HepG2 (cell line): ENCODE results near the gene GRM4. TPM values are rescaled to one million over a fixed set of nuclear protein-coding genes. Genes with fewer than 3 reads are reported as not detected.

Experiments used
- ATAC-seq: fragments of 200-7000 bp; cut with Tn5 transposase; 3 replicates; pipeline ENCODE4 v1.9.1; 2020; ENCODE audit warnings: mild to moderate bottlenecking, moderate library complexity
- BruUV-seq: library from RNA; stranded (reverse); fragments of 400-500 nt; replicated peaks from 2 replicates; lab custom pipeline; 2021; lab: Mats Ljungman, UMichigan
- CTCF ChIA-PET: fragments of 300-600 bp; formaldehyde crosslinking; extraction: SDS; loops from one replicate; lab custom pipeline; 2021; ENCODE audit warnings: low total read pairs, inconsistent platforms, low intra/inter-chr PET ratio; lab: Yijun Ruan, JAX
- POLR2A ChIA-PET: fragments of 350-600 bp; sonication (Branson Sonifier 250); formaldehyde crosslinking; loops from one replicate; lab custom pipeline; 2020; ENCODE audit warnings: antibody characterized with exemption, inconsistent platforms; lab: Yijun Ruan, JAX
- DNase-seq: peaks from one replicate; pipeline ENCODE4 v3.0.0-alpha.2; 2015; ENCODE audit warnings: low spot score
- FAIRE-seq: peaks from 3 replicates; lab custom pipeline; 2011; peaks lifted over from hg19 to GRCh38; lab: Jason Lieb, UNC
- H2AFZ ChIP-seq: one replicate; pipeline ENCODE4 v1.6.1; 2011; ENCODE audit warnings: low read length, inconsistent platforms
- H3K27ac ChIP-seq: fragments of 300-600 bp; 3 replicates; pipeline ENCODE4 v1.8.0; 2011; ENCODE audit warnings: mixed run types, mild to moderate bottlenecking, mixed read lengths, low read length, inconsistent platforms; ENCODE audit not compliant: insufficient read depth; ENCODE audit errors: extremely low read length
- H3K27me3 ChIP-seq, 2 experiments: fragments of 200-600 bp in 1 of 2; 2 replicates in 1 of 2; 3 replicates in 1 of 2; pipeline versions ENCODE4 v1.6.0 to v1.8.0; 2011; ENCODE audit warnings: low read length in 2 of 2, mild to moderate bottlenecking in 2 of 2, moderate library complexity in 2 of 2, inconsistent platforms in 1 of 2; ENCODE audit not compliant: insufficient read depth in 2 of 2, control insufficient read depth in 1 of 2
- H3K36me3 ChIP-seq, 2 experiments: fragments of 200-600 bp in 1 of 2; replicated peaks in 1 of 2; 2 replicates in 1 of 2; 3 replicates in 1 of 2; pipeline versions ENCODE4 v1.5.1 to v1.8.0; 2011; ENCODE audit warnings: low read length in 2 of 2, inconsistent platforms in 1 of 2; ENCODE audit not compliant: insufficient read depth in 2 of 2, control insufficient read depth in 1 of 2
- H3K4me1 ChIP-seq: 2 replicates; pipeline ENCODE4 v1.5.1; 2012; ENCODE audit warnings: low read length, inconsistent platforms; ENCODE audit not compliant: insufficient read depth
- H3K4me2 ChIP-seq: 2 replicates; pipeline ENCODE4 v1.6.0; 2011; ENCODE audit warnings: low read depth, low read length, inconsistent platforms
- H3K4me3 ChIP-seq, 3 experiments: fragments of 200-600 bp in 1 of 3; sonication (generic), shearing (Covaris generic) in 1 of 3; replicated peaks in 1 of 3; 2 replicates each; pipeline ENCODE4 v1.5.1; 2011 to 2016; ENCODE audit warnings: low read length in 3 of 3, inconsistent platforms in 2 of 3, low read depth in 2 of 3, mild to moderate bottlenecking in 2 of 3, control low read depth in 1 of 3, mixed read lengths in 1 of 3; ENCODE audit not compliant: insufficient read depth in 1 of 3
- H3K79me2 ChIP-seq: one replicate; pipeline ENCODE4 v1.6.1; 2011; ENCODE audit warnings: low read length, inconsistent platforms; ENCODE audit not compliant: insufficient read depth
- H3K9ac ChIP-seq: 2 replicates; pipeline ENCODE4 v1.6.0; 2011; ENCODE audit warnings: mild to moderate bottlenecking, low read depth, low read length, inconsistent platforms; ENCODE audit not compliant: insufficient read depth
- H3K9me3 ChIP-seq: 2 replicates; pipeline ENCODE4 v1.5.1; 2012; ENCODE audit warnings: mild to moderate bottlenecking, low read length
- H4K20me1 ChIP-seq: 2 replicates; pipeline ENCODE4 v1.6.0; 2011; ENCODE audit warnings: inconsistent platforms, mild to moderate bottlenecking, low read length, moderate library complexity; ENCODE audit not compliant: insufficient read depth
- BORCS8-MEF2B ChIP-seq: sonication (generic); formaldehyde crosslinking; IDR thresholded peaks from 2 replicates; pipeline ENCODE4 v1.8.0; 2022; ENCODE audit warnings: mild to moderate bottlenecking, missing genetic modification reagents
- BRCA1 ChIP-seq: sonication (generic); formaldehyde crosslinking; IDR thresholded peaks from 2 replicates; pipeline ENCODE4 v1.4.0; 2020; ENCODE audit warnings: missing genetic modification reagents
- ERF ChIP-seq: IDR thresholded peaks from 2 replicates; pipeline ENCODE4 v1.6.1; 2018; ENCODE audit warnings: missing biosample characterization, missing genetic modification reagents
- ESRRA ChIP-seq: sonication (generic); formaldehyde crosslinking; IDR thresholded peaks from 2 replicates; pipeline ENCODE4 v1.5.1; 2020; ENCODE audit warnings: mild to moderate bottlenecking, low read depth, missing genetic modification reagents
- FOXM1 ChIP-seq: sonication (generic); formaldehyde crosslinking; IDR thresholded peaks from 2 replicates; pipeline ENCODE4 v1.5.0; 2020; ENCODE audit warnings: missing genetic modification reagents
- MAZ ChIP-seq, 2 experiments: sonication (generic) in 1 of 2; formaldehyde crosslinking in 1 of 2; IDR thresholded peaks; 2 replicates each; pipeline versions ENCODE4 v1.5.0 to v1.6.1; 2012 to 2020; ENCODE audit warnings: low read depth in 2 of 2, mild to moderate bottlenecking in 2 of 2, borderline replicate concordance in 1 of 2, improper control_type of control experiment in 1 of 2, low read length in 1 of 2, missing genetic modification reagents in 1 of 2, moderate library complexity in 1 of 2
- NR1H2 ChIP-seq: sonication (generic); formaldehyde crosslinking; IDR thresholded peaks from 2 replicates; pipeline ENCODE4 v1.8.1; 2022; ENCODE audit warnings: low read depth, missing genetic modification reagents, borderline replicate concordance
- NRL ChIP-seq: sonication (generic); formaldehyde crosslinking; IDR thresholded peaks from 2 replicates; pipeline ENCODE4 v1.5.0; 2020; ENCODE audit warnings: missing genetic modification reagents, mild to moderate bottlenecking, moderate library complexity, borderline replicate concordance
- RAD21 ChIP-seq: fragments of 450-650 bp; formaldehyde crosslinking; IDR thresholded peaks from 2 replicates; pipeline ENCODE4 v1.5.0; 2020; ENCODE audit warnings: mild to moderate bottlenecking
- SP1 ChIP-seq, 2 experiments: fragments of 450-650 bp in 1 of 2; sonication (generic) in 1 of 2; formaldehyde crosslinking in 1 of 2; IDR thresholded peaks; 2 replicates each; pipeline versions ENCODE4 v1.4.0 to v1.6.1; 2016 to 2020; ENCODE audit warnings: missing genetic modification reagents in 1 of 2
- ZNF207 ChIP-seq: fragments of 450-650 bp; IDR thresholded peaks from 2 replicates; pipeline ENCODE4 v1.6.1; 2016; ENCODE audit warnings: antibody characterized with exemption, borderline replicate concordance
- ZNF574 ChIP-seq: sonication (generic); formaldehyde crosslinking; IDR thresholded peaks from 2 replicates; pipeline ENCODE4 v1.4.0; 2020; ENCODE audit warnings: missing genetic modification reagents
- ZNF598 ChIP-seq: sonication (generic); formaldehyde crosslinking; IDR thresholded peaks from 2 replicates; pipeline ENCODE4 v1.5.1; 2020; ENCODE audit warnings: mild to moderate bottlenecking, missing genetic modification reagents, borderline replicate concordance
- ZSCAN21 ChIP-seq: sonication (generic); formaldehyde crosslinking; IDR thresholded peaks from 2 replicates; pipeline ENCODE4 v1.8.0; 2022; ENCODE audit warnings: mild to moderate bottlenecking, missing genetic modification reagents, moderate library complexity, borderline replicate concordance
- WGBS: methylation state at CpG from one replicate; pipeline ENCODE4 v1.1.6; 2017; ENCODE audit warnings: low lambda C conversion rate; 5-methylcytosine and 5-hydroxymethylcytosine counted together
- in situ Hi-C: cut with HindIII; loops from 2 replicates; pipeline ENCODE4 v1.10.0; 2017; ENCODE audit warnings: low pct_unique_long_range_greater_than_20kb; ENCODE audit not compliant: extremely low pct_ligation_motif_present
- intact Hi-C: fragments of 100-400 bp; cut with micrococcal nuclease; formaldehyde crosslinking; loops from one replicate; pipeline ENCODE4 v1.10.0; 2022; ENCODE audit not compliant: unreplicated experiment
- polyA plus RNA-seq, 8 experiments: library from polyadenylated mRNA; depleted of rRNA in 3 of 8; stranded (reverse) in 7 of 8; unstranded in 1 of 8; fragments of >200 nt; fragmentation: Illumina TruSeq in 4 of 8; extraction: Trizol in 4 of 8; gene quantifications; 2 replicates each; pipeline versions ENCODE4 v1.2.1 to v1.2.3, GENCODE V29; 2011 to 2016; ENCODE audit warnings: low read depth in 4 of 8, missing spikeins in 1 of 8, mixed read lengths in 1 of 8; ENCODE audit not compliant: insufficient read depth in 1 of 8
- total RNA-seq, 5 experiments: library from RNA; depleted of rRNA; stranded (reverse); fragments of >200 nt; fragmentation: Illumina TruSeq; extraction: Trizol; gene quantifications; 2 replicates each; pipeline ENCODE4 v1.2.3, GENCODE V29; 2016; ENCODE audit warnings: low read depth in 1 of 5
- TF ChIP-seq, protein P1 (sequence below): IDR thresholded peaks from 2 replicates; pipeline ENCODE4 v1.6.1; 2018; ENCODE audit warnings: missing genetic modification reagents, mild to moderate bottlenecking, missing compliant biosample characterization
- TF ChIP-seq, protein P2 (sequence below): sonication (generic); formaldehyde crosslinking; IDR thresholded peaks from 2 replicates; pipeline ENCODE4 v1.4.0; 2020; ENCODE audit warnings: missing genetic modification reagents

The GRM4 gene
- total and polyA plus RNA-seq, 2 of the 13 experiments (the other 11 are each of a cell fraction or from before 2014, with no cell fraction given), result not detected

DNA sequence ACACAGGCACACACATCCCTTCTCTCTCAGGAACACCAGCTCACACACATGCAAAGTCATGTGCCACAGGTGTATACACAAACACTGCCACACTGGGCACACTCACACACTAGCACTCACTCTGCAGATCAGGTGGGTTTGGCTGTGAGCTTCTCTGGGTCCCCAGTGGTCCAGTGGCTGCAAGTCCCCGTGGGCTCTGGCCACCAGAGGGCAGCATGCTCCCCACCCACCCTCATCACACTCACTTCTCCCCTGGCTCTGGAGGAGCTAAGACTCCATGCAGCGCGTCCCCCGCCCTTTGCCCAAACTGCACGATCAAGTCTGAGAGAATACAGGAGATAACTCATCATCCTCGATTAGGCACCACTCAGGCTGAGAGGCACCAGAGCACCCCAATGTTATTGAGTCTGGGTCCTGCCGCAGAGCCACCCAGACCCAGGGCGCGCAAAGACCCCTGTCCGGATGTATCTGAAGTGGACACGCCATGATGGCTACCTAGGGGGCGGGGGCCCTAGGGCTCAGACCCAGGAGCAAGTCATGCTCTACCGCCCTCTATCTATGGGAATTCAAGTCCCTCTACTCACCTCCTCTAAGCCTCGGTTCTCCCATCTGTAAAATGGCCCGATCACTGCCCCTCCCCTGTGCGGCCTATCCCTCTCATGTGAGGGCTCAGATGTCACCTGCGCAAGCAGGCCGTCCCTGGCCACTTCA lies 90.5 kb downstream of the GRM4 start:
- Histone ChIP-seq H3K9me3 (no peaks in the 10 kb centered on the region), H4K20me1 (peaks cover 4% of the 10 kb centered on the region; the same call in 1 of the 2 replicates), H3K4me3 (no peak overlapping the region), H3K9ac (no peak overlapping the region), H3K4me1 (no peaks in the 10 kb centered on the region), H3K27me3 (peaks cover 14 to 66% of the 10 kb centered on the region in 2 experiments), H3K36me3 (no peaks in the 10 kb centered on the region), H3K27ac (no peak overlapping the region), H3K4me2 (no peak overlapping the region), H3K79me2 (no peaks in the 10 kb centered on the region), H2AFZ (no peak overlapping the region)
- WGBS, result 52% methylated on average over 13 of the region's 18 CpGs
- intact Hi-C loops, result loop anchor here (1.0 kb wide), 1 partner anchor 99 kb away; no protein-coding TSS in a partner anchor
- FAIRE-seq (peak; percentile 91), ATAC-seq (peak; percentile 88), DNase-seq (peak; percentile 60)
- ChIA-PET POLR2A (interaction anchor here (1.1 kb wide), 1 partner anchor 344 kb away, joined by 5 read pairs; the partner anchor contains the start of gene UQCC2), CTCF (interaction anchor here (2.7 kb wide), 1 partner anchor 99 kb away, joined by 26 read pairs; no protein-coding TSS in a partner anchor)
- no TSS peak for BruUV-seq
- in situ Hi-C loops, result loop anchor here (5.0 kb wide), 1 partner anchor 87 kb away; no protein-coding TSS in a partner anchor
- TF ChIP-seq, protein P1, sequence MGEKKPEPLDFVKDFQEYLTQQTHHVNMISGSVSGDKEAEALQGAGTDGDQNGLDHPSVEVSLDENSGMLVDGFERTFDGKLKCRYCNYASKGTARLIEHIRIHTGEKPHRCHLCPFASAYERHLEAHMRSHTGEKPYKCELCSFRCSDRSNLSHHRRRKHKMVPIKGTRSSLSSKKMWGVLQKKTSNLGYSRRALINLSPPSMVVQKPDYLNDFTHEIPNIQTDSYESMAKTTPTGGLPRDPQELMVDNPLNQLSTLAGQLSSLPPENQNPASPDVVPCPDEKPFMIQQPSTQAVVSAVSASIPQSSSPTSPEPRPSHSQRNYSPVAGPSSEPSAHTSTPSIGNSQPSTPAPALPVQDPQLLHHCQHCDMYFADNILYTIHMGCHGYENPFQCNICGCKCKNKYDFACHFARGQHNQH, result 0 out of 2 replicates have a peak, but pooled peaks have one; percentile 18
- TF ChIP-seq SP1 (IDR thresholded peaks at IDR 0.05) (no peak), SP1 (CRISPR knock-in tag; IDR thresholded peaks at IDR 0.05) (0 out of 2 replicates have a peak, but pooled peaks have one; percentile 32), ERF (CRISPR knock-in tag) (0 out of 2 replicates have a peak, but pooled peaks have one; percentile 19), ZNF207 (no peak), RAD21 (CRISPR knock-in tag) (peak; percentile 73), BRCA1 (CRISPR knock-in tag) (no peak), ZSCAN21 (CRISPR knock-in tag) (0 out of 2 replicates have a peak, but pooled peaks have one; percentile 30), ZNF598 (0 out of 2 replicates have a peak, but pooled peaks have one; percentile 28), BORCS8-MEF2B (CRISPR knock-in tag) (0 out of 2 replicates have a peak, but pooled peaks have one; percentile 22), ESRRA (no peak), NR1H2 (CRISPR knock-in tag) (no peak), ZNF574 (CRISPR knock-in tag) (peak; percentile 35; the same call in 1 of the 2 replicates), FOXM1 (CRISPR knock-in tag) (no peak), MAZ (IDR thresholded peaks at IDR 0.05; ENCODE audit: borderline replicate concordance, low read depth, low read length) (0 out of 2 replicates have a peak, but pooled peaks have one; percentile 29), MAZ (CRISPR knock-in tag; IDR thresholded peaks at IDR 0.05; ENCODE audit: low read depth) (no peak), NRL (peak; percentile 46; the same call in 1 of the 2 replicates)
- TF ChIP-seq, protein P2, sequence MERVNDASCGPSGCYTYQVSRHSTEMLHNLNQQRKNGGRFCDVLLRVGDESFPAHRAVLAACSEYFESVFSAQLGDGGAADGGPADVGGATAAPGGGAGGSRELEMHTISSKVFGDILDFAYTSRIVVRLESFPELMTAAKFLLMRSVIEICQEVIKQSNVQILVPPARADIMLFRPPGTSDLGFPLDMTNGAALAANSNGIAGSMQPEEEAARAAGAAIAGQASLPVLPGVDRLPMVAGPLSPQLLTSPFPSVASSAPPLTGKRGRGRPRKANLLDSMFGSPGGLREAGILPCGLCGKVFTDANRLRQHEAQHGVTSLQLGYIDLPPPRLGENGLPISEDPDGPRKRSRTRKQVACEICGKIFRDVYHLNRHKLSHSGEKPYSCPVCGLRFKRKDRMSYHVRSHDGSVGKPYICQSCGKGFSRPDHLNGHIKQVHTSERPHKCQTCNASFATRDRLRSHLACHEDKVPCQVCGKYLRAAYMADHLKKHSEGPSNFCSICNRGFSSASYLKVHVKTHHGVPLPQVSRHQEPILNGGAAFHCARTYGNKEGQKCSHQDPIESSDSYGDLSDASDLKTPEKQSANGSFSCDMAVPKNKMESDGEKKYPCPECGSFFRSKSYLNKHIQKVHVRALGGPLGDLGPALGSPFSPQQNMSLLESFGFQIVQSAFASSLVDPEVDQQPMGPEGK (CRISPR knock-in tag), result peak; percentile 19; the same call in 1 of the 2 replicates
